SKM-1 treated with dmso at 0.1 percent for 144 hours (cell line): ENCODE data around the gene HMOX2.

Experiments used
- DNase-seq: peaks from one replicate; lab custom pipeline; 2025; ENCODE audit not compliant: unreplicated experiment; lab: John Stamatoyannopoulos, UW

The HMOX2 gene

DNA sequence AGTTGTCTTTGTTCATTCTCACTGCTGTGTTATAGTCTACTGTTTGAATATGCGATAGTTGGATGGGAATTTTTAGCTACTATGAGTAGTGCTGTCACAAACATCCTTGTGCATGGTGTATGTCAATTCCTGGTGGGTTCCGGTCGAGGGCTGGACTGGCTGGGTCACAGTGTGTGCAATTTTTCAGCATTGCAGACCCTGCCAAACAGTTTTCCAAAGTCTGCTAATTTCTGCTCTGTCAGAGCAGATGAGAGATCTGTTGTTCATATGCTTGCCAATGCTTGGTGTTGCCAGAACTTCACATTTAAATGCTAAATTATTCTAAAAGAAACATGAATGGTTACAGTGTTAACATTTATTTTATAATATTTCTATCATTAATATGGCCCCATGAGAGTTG, 76.3 kb downstream of the HMOX2 start:
- no peak for DNase-seq

DNA sequence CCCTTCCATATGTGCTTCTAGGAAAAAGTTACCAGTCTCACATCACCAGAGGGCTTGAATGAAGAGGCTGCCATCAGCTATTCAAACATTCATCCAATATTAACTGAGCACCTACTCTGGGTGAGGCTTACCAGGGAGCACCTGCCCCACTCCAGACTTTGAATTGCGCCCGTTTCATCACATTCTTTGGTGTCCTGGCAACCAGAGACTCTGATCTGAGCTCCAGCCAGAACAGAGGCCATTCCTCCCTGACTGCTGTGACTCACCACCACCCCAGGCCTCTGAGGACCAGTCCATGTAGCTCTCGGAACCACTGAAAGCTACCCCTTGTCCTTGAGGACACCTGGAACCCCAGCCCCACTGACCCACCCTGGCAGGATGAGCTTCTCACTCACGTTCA, 79.9 kb downstream of the HMOX2 start, which contains the start of gene C16orf96:
Gene C16orf96, plus strand, starts transcription at position 229 of the 400 bp plus-strand sequence. Its CDS starts 150 bp downstream, at position 379.
- DNase-seq: no peak

DNA sequence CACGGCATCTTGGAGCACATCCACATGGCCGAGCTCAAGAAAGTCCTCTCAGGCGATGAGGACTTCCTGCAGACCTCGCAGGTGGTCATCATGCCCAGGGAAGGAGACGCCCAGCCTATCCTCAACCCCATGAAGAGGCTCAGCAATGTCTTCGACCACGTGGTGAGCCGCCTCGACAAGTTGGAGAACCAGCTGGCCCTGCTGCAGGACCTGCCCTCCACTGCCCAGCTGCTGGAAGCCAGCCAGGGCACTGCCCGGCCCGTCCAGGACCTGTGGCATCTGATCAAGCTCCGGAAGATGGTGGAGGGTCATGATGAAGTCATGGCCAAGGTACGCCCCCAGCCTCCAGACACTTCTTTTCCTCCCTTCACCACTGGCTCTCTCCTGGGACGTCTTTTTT, 80.4 kb downstream of the HMOX2 start:
- DNase-seq: no peak

DNA sequence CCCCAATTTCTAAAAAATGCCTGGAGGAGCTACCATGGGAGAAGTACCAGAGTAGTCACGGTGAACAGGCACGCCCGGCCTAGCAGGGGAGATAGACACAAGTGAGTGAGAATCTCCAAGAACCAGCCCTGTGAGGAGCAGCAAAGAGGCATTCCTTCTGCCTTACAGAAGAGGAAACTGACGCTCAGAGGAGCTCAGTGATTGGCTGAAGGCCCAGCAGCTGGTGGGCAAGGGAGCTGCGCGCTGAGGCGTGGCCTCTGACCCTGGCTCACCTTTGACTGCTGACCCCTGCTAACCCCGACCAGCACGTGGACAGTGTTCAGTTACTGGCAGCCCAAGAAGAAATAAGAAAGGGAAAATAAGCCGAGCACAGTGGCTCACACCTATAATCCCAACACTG, 81.8 kb downstream of the HMOX2 start:
- no peak for DNase-seq
